Measurements from ENCODE around the gene HAP1.
"Not testable (repeated sequence)": the region's sequence is repeated elsewhere in the genome, so short reads cannot be mapped to it uniquely, and the experiment has no call there.

The HAP1 gene

GRCh38 chr17:41678411-41678906 is 56.0 kb downstream of the HAP1 start:
- TF ChIP-seq POLR2A (IDR thresholded peaks at IDR 0.05; ENCODE audit: extremely low read depth, insufficient read length) (peak; percentile 45), CTCF (IDR thresholded peaks at IDR 0.05; ENCODE audit: low read depth, low read length) (no peak)
- DNase-seq (ENCODE audit: low read depth): peak; percentile 63
- peak overlapping the region; percentile 52 for H3K4me3 ChIP-seq (ENCODE audit: low read depth, low read length)

DNA sequence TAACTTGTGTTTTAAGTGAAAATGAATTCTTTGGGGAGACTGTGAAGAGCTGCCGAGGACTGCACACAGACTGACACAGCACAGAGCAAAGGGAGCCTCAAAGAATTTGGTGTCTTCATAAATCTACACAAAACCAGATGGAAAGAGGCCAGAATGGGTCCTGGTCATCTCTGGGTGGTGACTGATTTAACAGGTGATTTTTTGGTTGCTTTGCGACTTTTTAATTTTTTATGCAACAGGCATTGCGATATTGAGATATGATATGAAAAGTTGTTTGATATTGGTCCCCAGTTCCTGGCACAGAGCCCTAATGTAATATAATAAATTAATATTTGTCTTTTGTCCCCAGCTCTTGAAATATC is 58.4 kb downstream of the HAP1 start:
- no peak for DNase-seq (ENCODE audit: low read depth)
- TF ChIP-seq MAX (IDR thresholded peaks at IDR 0.05; ENCODE audit: low read depth, low read length) (no peak), MYC (IDR thresholded peaks at IDR 0.05; ENCODE audit: low read depth, low read length) (no peak), CTCF (IDR thresholded peaks at IDR 0.05; ENCODE audit: low read depth, low read length) (no peak), POLR2A (IDR thresholded peaks at IDR 0.05; ENCODE audit: extremely low read depth, insufficient read length) (no peak)
- H3K4me3 ChIP-seq (ENCODE audit: low read depth, low read length): no peak overlapping the region

GRCh38 chr17:41675157-41676057 is 59.0 kb downstream of the HAP1 start:
- not testable (repeated sequence) for H3K4me3 ChIP-seq (ENCODE audit: low read depth, low read length)

More at GRCh38 chr17:41675157-41676057, 59.0 kb downstream of the HAP1 start:
- DNase-seq (ENCODE audit: low read depth): not testable (repeated sequence)

All from NB4 (cell line).